HG02884 (cell line): ENCODE results near the gene MAK.
A peak's percentile ranks its signal among the peaks of the same experiment; 100 is the strongest.
"Not testable (repeated sequence)": the region's sequence is repeated elsewhere in the genome, so short reads cannot be mapped to it uniquely, and the experiment has no call there.

Experiments
- ATAC-seq: cut with Tn5 transposase; IDR thresholded peaks from one replicate; pipeline ENCODE4 v1.9.1; 2021; ENCODE audit warnings: mild to moderate bottlenecking, moderate library complexity; ENCODE audit not compliant: unreplicated experiment

The MAK gene

DNA sequence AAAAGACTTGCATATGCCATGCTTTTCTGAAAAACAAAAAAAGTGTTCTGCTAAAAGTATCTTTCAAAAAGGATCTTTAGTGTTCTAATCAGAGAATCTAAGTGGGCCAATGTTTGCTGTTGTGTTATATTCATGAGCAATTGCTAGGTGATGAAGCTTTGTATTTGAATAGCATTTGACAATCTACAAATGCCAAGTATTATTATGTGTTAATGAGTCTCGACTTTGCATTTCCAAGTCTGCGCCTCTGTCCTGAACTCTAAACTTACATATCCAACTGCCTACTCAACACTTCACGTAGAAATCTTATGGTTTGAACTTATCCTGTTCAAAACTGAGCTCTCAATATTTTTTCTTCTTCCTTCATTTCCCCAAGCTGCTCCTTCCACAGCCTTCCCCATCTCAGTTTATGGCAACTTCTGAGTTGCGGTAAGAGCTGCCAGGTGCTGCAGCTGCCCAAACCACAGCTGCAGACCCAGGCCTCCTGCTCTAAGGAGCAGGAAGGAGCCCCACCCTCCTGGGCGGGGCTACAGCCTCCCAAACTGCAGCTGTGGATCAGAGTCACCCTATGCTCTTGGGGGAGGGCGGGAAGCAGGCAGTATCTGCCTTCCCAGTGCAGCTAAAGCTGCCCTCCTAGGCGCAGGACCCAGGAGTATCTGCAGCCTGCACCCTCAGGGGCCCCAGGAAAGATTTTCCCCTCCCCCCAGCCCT is 16.7 kb upstream of the MAK start:
- ATAC-seq, result no peak

DNA sequence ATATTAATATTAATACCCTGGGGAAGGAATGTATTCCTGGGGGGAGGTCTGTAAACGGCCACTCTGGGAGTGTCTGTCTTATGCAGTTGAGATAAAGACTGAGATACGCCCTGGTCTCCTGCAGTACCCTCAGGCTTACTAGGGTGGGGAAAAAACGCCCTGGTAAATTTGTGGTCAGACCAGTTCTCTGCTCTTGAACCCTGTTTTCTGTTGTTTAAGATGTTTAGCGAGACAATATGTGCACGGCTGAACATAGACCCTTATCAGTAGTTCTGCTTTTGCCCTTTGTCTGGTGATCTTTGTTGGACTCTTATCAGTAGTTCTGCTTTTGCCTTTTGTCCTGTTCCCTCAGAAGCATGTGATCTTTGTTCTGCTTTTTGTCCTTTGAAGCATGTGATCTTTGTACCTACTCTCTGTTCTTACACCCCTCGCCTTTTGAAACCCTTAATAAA is 15.5 kb upstream of the MAK start:
- not testable (repeated sequence) for ATAC-seq

DNA sequence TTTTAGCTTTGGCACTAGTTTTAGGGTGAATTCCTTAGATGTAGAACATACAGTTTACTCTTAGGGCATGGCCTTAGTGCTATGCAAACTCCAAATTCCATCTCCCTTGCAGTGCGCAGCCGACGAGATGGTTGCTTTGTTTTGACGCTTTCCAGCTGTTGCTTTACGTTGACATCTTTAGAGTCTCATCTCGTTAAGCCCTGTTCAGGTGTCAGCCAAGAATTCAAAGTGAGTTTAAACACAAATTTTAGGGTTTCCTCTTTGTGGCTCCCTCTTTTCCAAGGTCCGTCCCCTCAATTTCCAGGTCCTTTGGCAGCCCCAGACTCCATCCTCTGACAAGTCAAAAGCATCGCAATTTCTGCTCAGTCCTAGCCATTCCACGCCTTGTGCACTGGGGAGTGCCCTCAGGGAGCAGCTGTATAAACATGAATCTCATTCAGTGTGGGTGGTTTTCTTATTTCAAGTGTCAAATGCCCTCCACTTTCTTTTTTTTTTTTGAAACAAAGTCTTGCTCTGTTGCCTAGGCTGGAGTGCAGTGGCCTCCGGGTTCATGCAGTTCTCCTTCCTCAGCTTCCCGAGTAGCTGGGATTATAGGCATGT is 14.1 kb upstream of the MAK start:
- ATAC-seq, result no peak

DNA sequence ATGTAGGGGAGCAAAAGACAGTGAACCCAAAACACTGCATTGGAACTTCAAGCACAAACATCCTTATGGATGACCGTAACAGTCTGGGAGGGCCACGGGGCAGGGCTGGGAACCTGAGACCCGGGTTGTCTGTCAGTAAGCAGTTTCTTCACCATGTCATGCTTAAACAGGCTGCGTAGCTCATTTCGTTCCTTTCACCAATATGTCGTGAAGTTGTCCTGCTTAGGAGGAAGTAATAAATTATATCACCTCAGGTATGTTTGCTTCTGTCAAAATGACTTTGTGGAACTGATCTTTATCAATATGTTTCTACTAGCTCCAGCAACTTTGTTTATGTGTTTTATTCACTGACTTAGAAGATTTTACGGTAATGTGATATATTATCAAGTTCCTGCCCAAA is 12.4 kb upstream of the MAK start:
- ATAC-seq, result no peak

DNA sequence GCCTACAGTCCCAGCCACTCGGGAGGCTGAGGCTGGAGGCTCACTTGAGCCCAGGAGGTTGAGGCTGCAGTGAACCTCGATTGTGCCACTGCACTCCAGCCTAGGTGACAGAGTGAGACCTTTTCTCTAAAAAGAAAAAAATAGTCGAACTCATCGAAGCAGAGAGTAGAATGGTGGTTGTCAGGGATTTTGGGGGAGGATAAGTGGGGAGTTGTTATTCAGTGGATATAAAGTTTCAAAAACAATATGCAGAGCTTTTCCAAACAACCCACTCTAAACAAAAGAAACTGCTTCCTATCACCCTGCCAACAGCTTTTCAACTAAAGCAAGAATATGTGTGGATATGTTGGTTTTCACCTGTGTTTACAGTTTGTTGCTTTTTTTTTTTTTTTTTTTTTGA is 11.6 kb upstream of the MAK start:
- no peak for ATAC-seq

DNA sequence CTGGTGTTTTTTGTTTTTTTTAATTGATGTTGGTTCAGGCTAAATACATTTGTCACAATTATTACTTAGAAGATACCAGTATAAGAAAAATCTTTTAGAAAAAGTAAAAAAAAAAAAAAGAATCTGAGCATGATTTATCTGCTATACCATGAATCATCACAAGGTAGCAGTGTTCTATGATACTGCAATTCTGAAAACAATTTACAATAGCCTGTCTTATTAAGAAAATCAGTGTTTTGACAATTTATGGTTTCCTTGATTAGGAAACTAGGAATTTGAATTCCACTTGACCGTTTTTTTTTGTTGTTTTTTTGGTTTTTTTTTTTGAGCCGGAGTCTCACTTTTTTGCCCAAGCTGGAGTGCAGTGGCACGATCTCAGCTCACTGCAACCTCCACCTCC is 9.3 kb upstream of the MAK start:
- ATAC-seq, result no peak

DNA sequence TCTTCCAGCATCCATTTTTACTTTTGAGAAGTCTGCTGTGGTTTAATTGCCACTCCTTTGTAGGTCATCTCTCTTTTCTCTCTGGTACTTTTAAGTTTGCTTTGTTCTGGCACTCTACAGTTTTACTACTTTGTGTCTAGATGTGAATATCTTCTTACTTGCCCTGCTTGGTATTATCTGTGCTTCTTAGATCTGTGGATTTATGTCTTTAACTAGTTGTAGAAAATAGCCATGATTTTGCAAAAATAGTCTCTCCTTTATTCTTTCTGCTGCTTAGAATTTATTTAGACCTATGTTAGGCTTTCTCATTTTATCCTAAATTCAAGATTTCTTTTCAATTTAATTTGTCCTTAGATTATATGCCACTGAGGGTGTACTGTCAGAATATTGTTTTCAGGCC is 5.2 kb upstream of the MAK start:
- ATAC-seq, result no peak

DNA sequence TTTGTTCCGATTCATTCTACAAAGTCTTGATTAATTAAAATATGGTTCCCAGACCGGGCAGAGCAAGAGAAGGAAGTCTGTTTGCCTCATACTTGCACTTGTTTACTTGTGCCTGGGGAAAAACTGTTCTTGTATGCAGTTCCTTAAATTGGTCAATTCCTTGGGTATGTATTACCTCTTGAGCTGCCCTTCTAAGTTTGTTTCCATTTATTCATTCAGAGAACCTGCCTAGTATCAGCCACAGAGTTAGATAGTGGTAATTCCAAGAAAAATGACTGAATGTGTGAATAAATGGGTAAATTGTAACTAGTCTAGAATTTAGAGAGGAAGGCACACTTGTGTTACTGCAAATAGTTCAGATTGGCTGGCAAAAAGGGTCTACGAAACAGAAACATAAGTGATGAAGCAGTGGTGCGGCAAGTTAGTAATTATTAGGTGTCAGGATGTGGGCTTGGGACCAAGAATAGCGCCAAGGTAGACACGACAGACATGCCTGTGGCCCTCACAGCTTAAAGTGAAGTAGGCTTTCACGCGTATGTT is 525 bp upstream of the MAK start:
- peak; percentile 56 for ATAC-seq

DNA sequence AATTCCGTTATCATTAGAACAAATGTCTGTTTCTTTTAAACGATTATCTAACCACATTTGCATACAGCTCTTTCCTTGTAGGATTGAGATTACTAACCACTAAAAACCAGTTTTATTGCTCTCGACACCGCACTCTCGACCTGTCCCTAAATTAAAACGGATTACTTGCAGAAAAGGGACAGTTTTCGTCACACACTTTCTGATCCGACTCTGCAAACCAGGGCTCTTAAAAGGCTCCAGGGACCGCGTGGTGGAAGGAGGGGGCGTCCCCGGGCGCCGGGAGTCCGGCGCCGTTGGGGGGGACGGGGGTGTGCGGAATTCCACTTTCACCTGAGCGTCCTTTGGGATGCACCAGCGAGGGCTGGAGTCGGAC is 731 bp downstream of the MAK start:
- no peak for ATAC-seq

DNA sequence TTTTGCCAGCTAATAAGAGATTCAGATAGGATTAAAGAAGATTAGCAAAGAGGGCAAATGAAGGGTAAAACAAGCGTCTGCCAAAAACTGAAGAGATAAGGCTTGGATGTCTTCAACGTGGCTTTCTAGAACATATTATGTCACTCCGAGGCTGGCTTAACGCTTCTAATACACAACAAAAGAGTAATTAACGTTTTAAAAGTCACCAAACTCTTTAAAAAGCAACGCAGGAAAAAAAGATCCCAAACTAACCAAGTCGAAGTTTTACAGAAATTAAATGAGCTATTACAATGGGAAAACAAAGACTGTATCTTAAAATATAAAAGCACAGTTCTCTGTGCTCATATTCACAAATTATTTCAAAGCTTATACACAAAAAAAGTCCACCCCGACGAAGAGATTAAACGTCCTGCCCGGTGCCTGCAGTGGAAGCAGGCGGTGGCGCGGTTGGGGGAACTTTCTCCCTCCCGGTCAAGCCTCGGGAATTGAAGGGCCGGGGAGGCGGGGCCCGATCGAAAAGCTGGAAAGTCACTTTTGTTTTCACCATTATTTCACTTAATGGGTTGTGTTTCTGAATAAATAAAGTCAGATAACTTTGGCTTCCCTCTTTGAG is 1.2 kb downstream of the MAK start:
- no peak for ATAC-seq

DNA sequence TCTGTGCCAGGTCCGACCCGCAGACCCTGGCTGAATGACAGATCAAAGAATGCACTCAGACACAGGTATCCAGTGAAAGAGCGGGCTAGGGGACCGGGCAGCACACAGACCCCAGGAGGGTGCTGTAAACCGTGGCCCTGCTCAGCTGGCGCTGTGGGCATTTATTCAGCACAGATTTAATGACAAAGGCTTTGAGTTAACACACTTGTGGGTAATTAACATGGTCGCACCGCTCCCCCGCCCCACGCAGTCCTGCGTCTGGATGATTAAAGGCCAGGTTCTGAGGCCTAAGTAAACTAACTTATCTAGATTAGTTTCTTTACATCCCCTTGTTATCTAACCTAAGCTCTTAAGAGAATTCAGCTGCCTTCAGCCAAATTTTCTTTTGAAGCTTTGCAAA is 3.5 kb downstream of the MAK start:
- ATAC-seq, result no peak

DNA sequence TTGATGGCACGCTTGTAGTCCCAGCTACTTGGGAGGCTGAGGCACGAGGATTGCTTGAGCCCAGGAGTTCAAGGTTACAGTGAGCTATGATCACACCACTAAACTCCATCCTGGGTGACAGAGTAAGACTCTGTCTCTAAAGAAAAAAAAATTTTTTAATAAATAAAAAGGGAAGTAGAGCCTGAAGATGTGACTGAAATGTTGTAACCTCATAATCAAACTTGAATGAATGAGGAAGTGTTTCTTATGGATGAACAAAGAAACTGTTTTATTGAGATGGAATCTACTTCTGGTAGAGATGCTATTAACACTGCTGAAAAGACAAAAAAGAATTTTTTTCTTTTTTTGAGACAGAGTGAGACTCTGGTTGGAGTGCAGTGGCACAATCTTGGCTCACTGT is 6.7 kb downstream of the MAK start:
- ATAC-seq, result no peak

DNA sequence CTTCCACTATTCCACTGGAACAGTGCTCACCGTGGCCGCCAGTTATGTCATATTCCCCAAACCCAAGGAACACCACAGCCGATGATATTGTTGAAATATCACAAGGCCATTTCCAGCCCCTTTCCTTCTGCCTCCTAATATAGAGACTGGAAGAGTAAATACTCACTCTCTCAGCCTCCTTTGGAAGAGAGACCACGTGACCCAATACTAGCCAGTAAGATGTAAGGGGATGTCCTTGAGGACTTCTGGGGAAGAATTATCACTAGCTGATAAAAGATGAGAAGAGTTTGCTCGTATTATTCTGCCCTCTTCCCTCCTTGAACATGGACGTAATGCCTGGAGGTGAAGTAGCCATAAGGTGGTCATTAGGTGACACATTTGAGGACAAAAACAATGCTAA is 13.5 kb downstream of the MAK start:
- ATAC-seq, result no peak

DNA sequence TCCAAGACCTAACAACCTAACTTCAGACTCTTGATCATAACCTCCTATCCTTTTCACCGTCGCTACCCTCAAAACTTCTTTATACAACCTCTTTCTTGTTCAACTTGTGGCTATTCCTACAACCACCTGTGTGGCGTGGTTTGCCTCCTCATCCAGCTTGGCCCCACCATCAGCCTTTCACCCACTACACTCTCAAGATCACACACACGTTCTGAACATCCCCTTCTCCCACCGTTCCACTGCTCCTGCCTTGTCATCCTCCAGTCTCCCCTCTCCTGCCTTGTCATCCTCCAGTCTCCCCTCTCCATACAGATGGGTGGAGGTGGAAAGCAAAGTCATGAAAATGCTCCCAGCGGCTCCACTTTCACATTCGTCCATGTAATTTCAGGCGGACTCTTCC is 14.0 kb downstream of the MAK start:
- ATAC-seq, result no peak

DNA sequence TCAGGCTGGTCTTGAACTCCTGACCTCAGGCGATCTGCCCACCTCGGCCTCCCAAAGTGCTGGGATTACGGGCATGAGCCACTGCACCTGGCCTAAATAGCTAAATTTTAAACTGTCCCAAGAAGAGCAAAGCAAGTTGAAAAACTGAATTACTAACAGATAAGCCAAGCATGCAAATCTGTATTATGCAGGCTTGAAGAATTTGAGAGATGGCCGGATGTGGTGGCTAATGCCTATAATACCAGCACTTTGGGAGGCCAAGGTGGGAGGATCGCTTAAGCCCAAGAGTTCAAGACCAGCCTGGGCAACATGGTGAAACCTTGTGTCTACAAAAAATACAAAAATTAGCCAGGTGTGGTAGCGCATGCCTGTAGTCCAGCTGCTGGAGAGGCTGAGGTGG is 24.2 kb downstream of the MAK start:
- not testable (repeated sequence) for ATAC-seq

DNA sequence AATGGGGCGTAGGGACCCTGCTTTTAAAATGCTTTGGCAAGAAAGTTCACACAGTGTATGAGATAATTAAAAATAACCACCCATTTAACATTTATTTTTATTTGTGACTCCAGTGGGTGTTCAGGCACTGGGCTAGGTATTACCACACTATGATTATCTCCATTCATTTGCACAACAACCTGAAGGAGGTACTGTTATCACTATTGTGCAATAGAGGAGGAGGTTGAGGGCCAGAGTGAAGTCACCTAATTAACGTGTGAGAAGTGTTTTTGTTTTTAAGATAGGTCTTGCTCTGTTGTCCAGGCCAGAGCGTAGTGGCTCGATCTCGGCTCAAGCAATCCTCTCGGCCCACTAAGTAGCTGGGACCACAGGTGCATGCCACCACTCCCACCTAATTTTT is 29.2 kb downstream of the MAK start:
- no peak for ATAC-seq

DNA sequence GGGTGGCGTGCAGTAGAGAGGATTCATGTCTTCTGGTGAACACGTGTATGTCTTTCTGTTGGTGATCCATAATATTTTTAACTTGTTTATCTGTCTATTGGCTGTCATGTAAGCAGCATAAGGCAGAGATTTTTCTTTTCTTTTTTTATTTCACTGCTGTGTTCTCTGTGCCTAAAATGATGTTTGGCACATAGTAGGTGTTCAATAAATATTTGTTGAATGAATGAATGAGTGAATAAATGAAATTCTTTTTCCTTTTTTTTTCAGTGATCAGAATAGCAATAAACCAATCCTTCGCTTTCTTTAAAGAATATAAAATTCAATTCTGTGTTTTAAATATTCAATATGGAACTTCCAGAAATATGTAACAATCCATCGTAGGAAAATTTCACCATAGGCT is 30.0 kb downstream of the MAK start:
- no peak for ATAC-seq

DNA sequence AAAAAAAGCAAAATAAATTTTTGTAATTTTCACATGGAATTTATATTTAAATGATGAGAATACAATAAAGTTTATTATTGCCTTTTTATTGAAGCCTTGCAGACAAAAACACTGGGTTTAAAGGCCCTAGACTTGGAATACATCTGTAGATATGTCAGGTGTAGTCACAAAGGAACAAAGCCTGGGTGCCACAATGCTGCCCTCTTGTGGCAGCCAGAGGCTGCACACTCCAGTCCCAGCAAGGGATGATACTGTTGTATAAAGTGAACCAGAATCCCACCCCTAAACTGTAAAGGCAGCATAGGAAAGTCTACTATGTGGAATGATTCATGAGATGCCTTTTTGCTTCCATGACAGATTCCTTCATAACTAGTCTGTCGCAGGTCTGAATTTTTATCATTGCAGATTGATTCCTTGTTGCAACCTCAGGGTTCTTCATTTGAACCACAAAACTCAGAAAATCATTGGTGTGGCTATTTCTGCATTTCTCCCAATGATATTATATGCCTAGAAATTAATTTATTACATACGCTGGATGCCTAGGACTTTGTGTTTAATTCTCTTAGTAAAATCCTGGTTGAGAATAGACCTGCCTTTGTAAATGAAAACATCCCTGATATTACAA is 37.0 kb downstream of the MAK start:
- peak; percentile 97 for ATAC-seq

DNA sequence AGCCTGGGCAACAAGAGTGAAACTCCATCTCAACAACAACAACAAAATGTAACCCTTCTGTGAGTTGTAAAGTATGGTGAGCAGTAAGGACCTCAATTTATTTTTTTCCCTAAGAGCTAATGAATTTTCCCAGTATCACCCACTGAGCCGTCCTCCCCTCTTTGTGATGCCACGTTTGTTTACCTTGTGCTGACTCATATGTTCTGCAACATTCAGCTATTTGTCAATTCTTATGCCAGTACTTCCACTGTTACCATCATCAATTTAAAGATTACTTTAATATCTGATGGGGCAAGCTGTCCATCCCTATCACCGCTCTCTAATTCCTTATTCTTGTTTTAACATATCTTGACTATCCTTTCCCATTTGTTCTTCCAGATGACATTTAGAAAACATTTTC is 37.5 kb downstream of the MAK start:
- ATAC-seq, result no peak

DNA sequence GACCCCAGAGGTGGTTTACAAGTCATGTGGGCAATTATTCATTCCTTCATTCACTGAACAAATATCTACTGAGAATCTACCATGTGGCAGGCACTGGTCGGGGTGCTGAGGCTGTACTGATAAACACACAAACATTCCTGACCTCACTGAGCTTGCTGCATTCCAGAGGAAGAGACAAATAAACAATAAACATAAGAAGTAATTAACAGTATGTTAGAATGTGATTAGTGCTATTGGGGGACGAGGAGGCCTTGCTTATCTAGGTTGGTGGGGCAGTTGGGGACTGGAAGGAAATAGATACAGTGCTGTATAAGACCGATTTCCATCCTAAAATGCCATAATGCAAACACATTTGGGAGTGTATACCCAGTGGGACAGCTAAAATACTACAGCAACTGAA is 44.1 kb downstream of the MAK start:
- no peak for ATAC-seq

DNA sequence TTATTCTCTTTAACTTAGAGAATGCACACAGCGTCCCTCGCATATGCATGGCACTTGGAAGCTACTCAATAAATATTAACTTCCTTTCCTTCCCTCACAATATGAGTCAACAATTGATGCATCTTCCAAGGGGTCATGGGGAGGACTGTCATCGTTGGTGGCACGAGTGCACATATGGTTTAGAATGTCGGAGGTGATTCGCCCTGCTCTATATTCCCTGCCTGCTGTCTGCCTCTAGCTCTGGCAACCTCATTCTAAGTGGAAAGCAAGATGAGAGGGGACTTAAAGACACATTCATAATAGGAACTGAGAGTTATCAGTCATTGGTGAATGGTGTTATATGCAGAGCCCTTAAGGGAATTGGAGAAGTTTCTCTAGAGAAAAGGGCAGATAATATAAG is 44.6 kb downstream of the MAK start:
- no peak for ATAC-seq

DNA sequence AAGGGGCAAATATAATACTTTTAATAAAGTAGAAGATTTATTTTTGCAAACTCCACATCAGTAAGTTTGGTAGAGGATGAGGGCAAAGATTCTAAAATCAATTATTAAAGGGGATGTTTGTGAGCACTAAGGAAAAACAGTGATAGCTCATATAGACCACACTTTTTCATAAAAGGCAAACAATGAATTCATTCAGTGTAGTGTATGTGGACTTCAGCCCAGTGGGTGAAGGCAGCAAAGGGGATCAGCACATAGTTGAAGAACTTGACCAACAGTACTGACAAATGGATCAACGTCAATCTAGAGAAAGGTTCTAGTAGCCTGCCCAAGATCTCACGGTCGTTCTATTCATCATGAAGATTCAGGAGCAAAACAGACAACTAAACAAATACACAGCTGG is 45.3 kb downstream of the MAK start:
- no peak for ATAC-seq
